ENCODE measurements around the gene NOL7. TPM values are rescaled to one million over a fixed set of nuclear protein-coding genes. Genes with fewer than 3 reads are reported as not detected.

The NOL7 gene
- total and polyA plus RNA-seq, 2 donors from 2014 or later: 65.1 to 71.5 TPM

DNA sequence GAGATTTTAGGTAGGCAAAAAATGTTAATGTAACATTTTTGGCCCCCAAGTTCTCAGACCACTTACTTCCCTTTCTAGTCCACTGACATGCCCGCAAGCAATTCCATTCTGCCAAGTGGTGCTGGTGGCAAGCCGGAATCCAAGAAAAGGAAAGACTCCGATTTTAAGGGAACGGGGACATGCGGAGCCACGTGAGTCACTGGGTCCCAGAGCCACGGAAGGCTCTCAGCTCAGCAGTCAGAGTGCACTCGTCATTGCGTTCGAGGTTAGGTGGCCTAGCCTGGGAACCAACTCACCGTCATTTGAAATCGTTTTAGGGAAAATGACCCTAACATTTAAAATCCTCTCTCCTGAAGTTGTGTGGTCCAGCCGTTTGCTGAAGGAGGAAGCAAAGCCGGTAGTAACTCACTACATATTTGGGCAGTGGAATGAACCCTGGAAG lies 41.4 kb upstream of the NOL7 start:
- Histone ChIP-seq H3K4me1 (ENCODE audit: control insufficient read depth in 2 of 3, insufficient read depth in 2 of 3, low read depth in 1 of 3, low read length in 3 of 3) (peaks cover 0 to 6% (median 5%) of the 10 kb centered on the region in 3 donors), H3K4me3 (ENCODE audit: low read length in 3 of 3) (peak overlapping the region; percentile 75 to 81 (median 76)), H3K9ac (ENCODE audit: low read length in 3 of 3) (peak overlapping the region; percentile 32 to 83 (median 83)), H3K36me3 (ENCODE audit: control insufficient read depth in 2 of 3, insufficient read depth in 3 of 3, low read length in 3 of 3) (no peaks in the 10 kb centered on the region), H3K9me3 (ENCODE audit: control insufficient read depth in 2 of 3, insufficient read depth in 1 of 3, low read length in 3 of 3) (peaks cover 0 to 4% (median 0%) of the 10 kb centered on the region in 3 donors), H3K27ac (ENCODE audit: low read depth in 2 of 2, low read length in 2 of 2) (peak overlapping the region in 1 of 2 donors; percentile 54), H3K27me3 (ENCODE audit: control insufficient read depth, insufficient read depth, low read length) (no peaks in the 10 kb centered on the region)
- TF ChIP-seq, protein P1, sequence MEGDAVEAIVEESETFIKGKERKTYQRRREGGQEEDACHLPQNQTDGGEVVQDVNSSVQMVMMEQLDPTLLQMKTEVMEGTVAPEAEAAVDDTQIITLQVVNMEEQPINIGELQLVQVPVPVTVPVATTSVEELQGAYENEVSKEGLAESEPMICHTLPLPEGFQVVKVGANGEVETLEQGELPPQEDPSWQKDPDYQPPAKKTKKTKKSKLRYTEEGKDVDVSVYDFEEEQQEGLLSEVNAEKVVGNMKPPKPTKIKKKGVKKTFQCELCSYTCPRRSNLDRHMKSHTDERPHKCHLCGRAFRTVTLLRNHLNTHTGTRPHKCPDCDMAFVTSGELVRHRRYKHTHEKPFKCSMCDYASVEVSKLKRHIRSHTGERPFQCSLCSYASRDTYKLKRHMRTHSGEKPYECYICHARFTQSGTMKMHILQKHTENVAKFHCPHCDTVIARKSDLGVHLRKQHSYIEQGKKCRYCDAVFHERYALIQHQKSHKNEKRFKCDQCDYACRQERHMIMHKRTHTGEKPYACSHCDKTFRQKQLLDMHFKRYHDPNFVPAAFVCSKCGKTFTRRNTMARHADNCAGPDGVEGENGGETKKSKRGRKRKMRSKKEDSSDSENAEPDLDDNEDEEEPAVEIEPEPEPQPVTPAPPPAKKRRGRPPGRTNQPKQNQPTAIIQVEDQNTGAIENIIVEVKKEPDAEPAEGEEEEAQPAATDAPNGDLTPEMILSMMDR (IDR thresholded peaks at IDR 0.05; ENCODE audit: borderline replicate concordance, extremely low read depth, insufficient read depth): no peak
- DNase-seq (peak in 3 of 5 donors; percentile 53 to 67 (median 59)), FAIRE-seq (no peak)
- intact Hi-C loops (cut with DNase I): no loop called here

DNA sequence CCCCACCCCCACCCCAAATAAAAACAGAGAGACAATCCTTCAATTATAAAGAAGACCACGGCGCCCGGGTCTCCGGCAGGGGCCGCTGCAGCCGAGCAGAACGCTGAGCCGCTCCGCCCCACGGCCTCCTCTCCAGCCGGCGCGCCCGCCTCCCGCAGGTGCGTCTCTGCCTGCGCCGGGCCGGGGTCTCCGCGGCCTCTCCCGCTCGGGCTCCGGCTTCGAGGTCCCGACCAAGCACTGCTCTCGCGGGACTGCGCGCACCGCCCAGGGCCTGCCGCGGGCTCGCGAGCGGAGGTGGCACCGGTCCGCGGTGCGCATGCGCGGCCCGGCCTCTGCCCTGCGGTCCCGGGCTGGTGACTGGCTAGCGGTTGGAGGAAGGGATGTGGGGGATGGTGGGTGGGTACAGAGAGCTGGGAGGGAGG lies 41.0 kb upstream of the NOL7 start:
- peak overlapping the region; percentile 98 for H3K27ac ChIP-seq (ENCODE audit: low read depth in 2 of 2, low read length in 2 of 2)
- H3K4me1 ChIP-seq (ENCODE audit: control insufficient read depth in 2 of 3, insufficient read depth in 2 of 3, low read depth in 1 of 3, low read length in 3 of 3): peaks cover 0 to 6% (median 5%) of the 10 kb centered on the region in 3 donors
- intact Hi-C loops (cut with DNase I): no loop called here
- H3K4me3 ChIP-seq (ENCODE audit: low read length in 3 of 3): peak overlapping the region; percentile 75 to 81 (median 76)
- TF ChIP-seq, protein P1 (IDR thresholded peaks at IDR 0.05; ENCODE audit: borderline replicate concordance, extremely low read depth, insufficient read depth): peak; percentile 54
- H3K9ac ChIP-seq (ENCODE audit: low read length in 3 of 3): peak overlapping the region in 2 of 3 donors; percentile 32 to 52
- DNase-seq (peak; percentile 96 to 98 (median 98)), FAIRE-seq (no peak)
- no peaks in the 10 kb centered on the region for H3K36me3 ChIP-seq (ENCODE audit: control insufficient read depth in 2 of 3, insufficient read depth in 3 of 3, low read length in 3 of 3)
- H3K27me3 ChIP-seq (ENCODE audit: control insufficient read depth, insufficient read depth, low read length): no peaks in the 10 kb centered on the region
- peaks cover 0 to 4% (median 0%) of the 10 kb centered on the region in 3 donors for H3K9me3 ChIP-seq (ENCODE audit: control insufficient read depth in 2 of 3, insufficient read depth in 1 of 3, low read length in 3 of 3)

DNA sequence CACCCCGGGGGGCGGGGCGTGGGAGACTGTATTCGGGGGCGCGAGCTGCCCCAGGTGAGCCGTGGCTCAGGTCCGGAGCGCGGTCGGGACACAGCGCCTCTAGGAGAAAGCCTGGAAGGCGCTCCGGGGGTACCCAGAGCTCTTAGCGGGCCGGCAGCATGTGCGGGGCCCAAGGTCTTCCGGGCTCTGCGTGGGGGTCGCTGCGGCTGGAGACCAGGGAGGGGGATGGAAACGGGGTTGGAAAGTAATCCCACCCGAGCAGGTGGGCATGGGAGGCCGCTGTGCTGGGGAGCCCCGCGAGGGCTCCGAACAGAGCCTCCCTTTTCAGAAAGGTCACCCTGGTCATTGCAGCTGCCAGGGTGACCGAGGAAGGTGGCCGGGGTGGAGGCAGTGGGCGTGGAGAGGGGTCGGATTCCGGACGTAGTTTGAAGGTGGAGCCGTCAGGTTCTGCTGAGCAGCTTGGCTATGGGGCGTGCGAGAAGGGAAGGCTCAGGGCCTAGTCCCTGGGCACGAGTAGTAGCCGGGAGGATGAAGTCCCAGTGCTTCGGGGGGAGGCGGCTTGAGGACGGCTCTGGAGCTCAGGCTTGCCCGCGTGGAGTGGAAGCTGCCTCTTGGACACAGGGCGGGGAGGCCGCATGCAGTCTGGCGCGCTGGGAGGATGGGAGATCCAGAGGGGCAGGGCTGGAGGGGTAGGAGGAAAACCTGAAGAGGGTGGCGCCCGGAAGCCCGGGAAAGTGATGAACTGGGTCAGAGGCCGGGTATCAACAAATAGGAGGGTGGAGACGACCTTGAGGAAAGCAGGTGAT lies 40.4 kb upstream of the NOL7 start, which contains the start of gene SIRT5:
SIRT5 (plus strand) TSS at position 31 of the 806 bp plus-strand sequence. CDS start 9,510 bp downstream, outside the sequence.
- H3K9me3 ChIP-seq (ENCODE audit: control insufficient read depth in 2 of 3, insufficient read depth in 1 of 3, low read length in 3 of 3): peaks cover 0 to 4% (median 0%) of the 10 kb centered on the region in 3 donors
- peaks cover 0 to under 1% (median 0%) of the 10 kb centered on the region in 3 donors for H3K36me3 ChIP-seq (ENCODE audit: control insufficient read depth in 2 of 3, insufficient read depth in 3 of 3, low read length in 3 of 3)
- TF ChIP-seq, protein P1 (IDR thresholded peaks at IDR 0.05; ENCODE audit: borderline replicate concordance, extremely low read depth, insufficient read depth): no peak
- H3K4me1 ChIP-seq (ENCODE audit: control insufficient read depth in 2 of 3, insufficient read depth in 2 of 3, low read depth in 1 of 3, low read length in 3 of 3): peaks cover 0 to 6% (median 5%) of the 10 kb centered on the region in 3 donors
- peak; percentile 88 to 95 (median 93) for DNase-seq
- intact Hi-C loops (cut with DNase I): no loop called here
- H3K4me3 ChIP-seq (ENCODE audit: low read length in 3 of 3): peak within 1 kb of the TSS; percentile 75 to 81 (median 76)
- no peak for FAIRE-seq
- peak within 1 kb of the TSS; percentile 98 for H3K27ac ChIP-seq (ENCODE audit: low read depth in 2 of 2, low read length in 2 of 2)
- peak within 1 kb of the TSS; percentile 36 to 87 (median 84) for H3K9ac ChIP-seq (ENCODE audit: low read length in 3 of 3)
- H3K27me3 ChIP-seq (ENCODE audit: control insufficient read depth, insufficient read depth, low read length): no peaks in the 10 kb centered on the region
